HFF-Myc (cell line): Measurements from ENCODE around the gene MALRD1.

Experiments used
- DNase-seq: peaks from one replicate; pipeline ENCODE4 v3.0.0-alpha.2; 2011; ENCODE audit warnings: low read depth; ENCODE audit errors: extremely low read depth
- H3K4me3 ChIP-seq: replicated peaks from 2 replicates; pipeline ENCODE4 v1.5.1; 2011; ENCODE audit warnings: low read depth, mild to moderate bottlenecking, control low read depth, low read length
- CTCF ChIP-seq: IDR thresholded peaks from 2 replicates; pipeline ENCODE4 v1.5.1; 2012; ENCODE audit warnings: mild to moderate bottlenecking, low read depth, low read length, control low read depth; ENCODE audit errors: missing control alignments

MALRD1 gene

GRCh38 chr10:19097151-19097550 is 48.5 kb downstream of the MALRD1 start:
- H3K4me3 ChIP-seq: no peak overlapping the region
- no peak for DNase-seq
- no peak for TF ChIP-seq CTCF

GRCh38 chr10:19098803-19099202 is 50.2 kb downstream of the MALRD1 start:
- H3K4me3 ChIP-seq: no peak overlapping the region
- TF ChIP-seq CTCF: no peak

GRCh38 chr10:19107406-19107805 is 58.8 kb downstream of the MALRD1 start:
- DNase-seq: no peak
- TF ChIP-seq CTCF: no peak
- H3K4me3 ChIP-seq: no peak overlapping the region

More at GRCh38 chr10:19098803-19099202, 50.2 kb downstream of the MALRD1 start:
- DNase-seq: no peak

GRCh38 chr10:19111501-19112267 is 63.1 kb downstream of the MALRD1 start:
- no peak for DNase-seq
- no peak overlapping the region for H3K4me3 ChIP-seq
- TF ChIP-seq CTCF: no peak

- no peak for TF ChIP-seq CTCF
- no peak for DNase-seq
- no peak overlapping the region for H3K4me3 ChIP-seq
These were observed 68.8 kb downstream of the MALRD1 start for GRCh38 chr10:19117438-19117837.

GRCh38 chr10:19119191-19119590 is 70.6 kb downstream of the MALRD1 start:
- DNase-seq: no peak
- no peak overlapping the region for H3K4me3 ChIP-seq
- no peak for TF ChIP-seq CTCF
